B cell (primary cell): ENCODE results near the gene IDH3A. TPM values are rescaled to one million over a fixed set of nuclear protein-coding genes. Genes with fewer than 3 reads are reported as not detected.

Experiments used
- ATAC-seq: fragments of 200-7000 bp; cut with Tn5 transposase; one replicate; pipeline ENCODE4 v1.10.0; 2021; ENCODE audit warnings: low read depth, mild to moderate bottlenecking, moderate number of reproducible peaks, moderate library complexity
- CTCF ChIA-PET: fragments of 350-600 bp; sonication (Branson Sonifier 250); formaldehyde crosslinking; loops from one replicate; lab custom pipeline; 2021; ENCODE audit warnings: antibody characterized with exemption, inconsistent platforms; lab: Charles Lee
- POLR2A ChIA-PET: fragments of 350-600 bp; sonication (Branson Sonifier 250); formaldehyde crosslinking; loops from one replicate; lab custom pipeline; 2021; ENCODE audit warnings: antibody characterized with exemption; lab: Charles Lee
- DNase-seq: peaks from one replicate; pipeline ENCODE4 v3.0.0; 2013
- H2AFZ ChIP-seq: 2 replicates; pipeline ENCODE4 v1.6.1; 2012; ENCODE audit warnings: mild to moderate bottlenecking, low read depth, low read length; ENCODE audit not compliant: insufficient read depth, poor library complexity, severe bottlenecking
- H3K27ac ChIP-seq, 2 donors: 1 replicate in 1 of 2; 2 replicates in 1 of 2; pipeline ENCODE4 v1.5.1; 2012 to 2013; ENCODE audit warnings: low read length in 2 of 2, mild to moderate bottlenecking in 2 of 2, moderate library complexity in 1 of 2
- H3K27me3 ChIP-seq, 4 experiments: fragments of 200-600 bp in 1 of 4; sonication (generic) in 1 of 4; replicated peaks in 1 of 4; 1 replicate in 2 of 4; 2 replicates in 2 of 4; pipeline versions ENCODE4 v1.6.1 to v1.7.0; 2013 to 2016; ENCODE audit warnings: low read length in 3 of 4, mild to moderate bottlenecking in 2 of 4, mixed read lengths in 1 of 4, moderate library complexity in 1 of 4; ENCODE audit not compliant: insufficient read depth in 4 of 4, control insufficient read depth in 3 of 4; ENCODE audit errors: control extremely low read depth in 1 of 4
- H3K36me3 ChIP-seq, 2 experiments: replicated peaks in 1 of 2; 1 replicate in 1 of 2; 2 replicates in 1 of 2; pipeline versions ENCODE4 v1.6.1 to v1.7.1; 2013; ENCODE audit warnings: low read length in 1 of 2; ENCODE audit not compliant: insufficient read depth in 2 of 2, control insufficient read depth in 1 of 2; ENCODE audit errors: control extremely low read depth in 1 of 2, extremely low read depth in 1 of 2
- H3K4me1 ChIP-seq, 2 donors: fragments of 200-600 bp in 1 of 2; sonication (generic) in 1 of 2; 1 replicate in 1 of 2; 2 replicates in 1 of 2; pipeline versions ENCODE4 v1.5.1 to v1.6.1; 2013 to 2017; ENCODE audit warnings: low read length in 2 of 2; ENCODE audit not compliant: control insufficient read depth in 2 of 2, insufficient read depth in 2 of 2
- H3K4me2 ChIP-seq: replicated peaks from 2 replicates; pipeline ENCODE3; 2012; ENCODE audit warnings: mild to moderate bottlenecking, low read depth, low read length; ENCODE audit not compliant: poor library complexity, severe bottlenecking
- H3K4me3 ChIP-seq, 5 experiments: fragments of 200-600 bp in 1 of 5; sonication (generic) in 1 of 5; 1 replicate in 3 of 5; 2 replicates in 2 of 5; pipeline versions ENCODE4 v1.5.1 to v1.7.0; 2011 to 2016; ENCODE audit warnings: low read length in 4 of 5, mild to moderate bottlenecking in 4 of 5, low read depth in 2 of 5, control low read depth in 1 of 5, moderate library complexity in 1 of 5; ENCODE audit not compliant: insufficient read depth in 1 of 5; ENCODE audit errors: control extremely low read depth in 1 of 5, extremely low read depth in 1 of 5
- H3K79me2 ChIP-seq: fragments of 200-600 bp; sonication (generic); one replicate; pipeline ENCODE4 v1.6.0; 2016; ENCODE audit warnings: low read length; ENCODE audit not compliant: control insufficient read depth, insufficient read depth
- H3K9ac ChIP-seq: fragments of 200-600 bp; sonication (generic); 2 replicates; pipeline ENCODE4 v1.6.1; 2017; ENCODE audit warnings: mild to moderate bottlenecking, low read length, moderate library complexity
- H3K9me3 ChIP-seq, 3 donors: one replicate each; pipeline versions ENCODE4 v1.6.1 to v1.7.1; 2013; ENCODE audit warnings: low read length in 2 of 3; ENCODE audit not compliant: control insufficient read depth in 2 of 3, insufficient read depth in 1 of 3; ENCODE audit errors: control extremely low read depth in 1 of 3
- H4K20me1 ChIP-seq: 2 replicates; pipeline ENCODE4 v1.6.0; 2012; ENCODE audit warnings: mild to moderate bottlenecking, low read length; ENCODE audit not compliant: insufficient read depth, control insufficient read depth, poor library complexity, severe bottlenecking
- H3K27ac Mint-ChIP-seq: one replicate; pipeline ENCODE4 v1.8.0; 2021; ENCODE audit warnings: mixed read lengths
- H3K27me3 Mint-ChIP-seq: one replicate; pipeline ENCODE4 v1.8.0; 2021; ENCODE audit warnings: mixed read lengths
- H3K4me1 Mint-ChIP-seq: one replicate; pipeline ENCODE4 v1.8.0; 2021; ENCODE audit warnings: mixed read lengths
- H3K4me3 Mint-ChIP-seq: one replicate; pipeline ENCODE4 v1.8.0; 2021; ENCODE audit warnings: mixed read lengths
- H3K9me3 Mint-ChIP-seq: one replicate; pipeline ENCODE4 v1.8.0; 2022; ENCODE audit warnings: mixed read lengths; ENCODE audit not compliant: insufficient read depth
- CTCF ChIP-seq: fragments of 200-600 bp; IDR thresholded peaks from one replicate; pipeline ENCODE4 v1.8.0; 2022; ENCODE audit warnings: antibody characterized with exemption, mild to moderate bottlenecking
- EZH2 ChIP-seq: IDR thresholded peaks from 2 replicates; pipeline ENCODE4 v1.6.1; 2012; ENCODE audit warnings: borderline replicate concordance, low read depth, mild to moderate bottlenecking, moderate library complexity, low read length; ENCODE audit not compliant: insufficient read depth, poor library complexity, severe bottlenecking
- WGBS: methylation state at CpG from one replicate; pipeline ENCODE4 v1.1.5; 2013; ENCODE audit warnings: missing lambda C conversion rate; ENCODE audit not compliant: insufficient coverage; 5-methylcytosine and 5-hydroxymethylcytosine counted together
- intact Hi-C: fragments of 100-400 bp; cut with micrococcal nuclease; formaldehyde crosslinking; loops from one replicate; pipeline ENCODE4 v1.10.0; 2022
- polyA plus RNA-seq: library from polyadenylated mRNA; depleted of rRNA; stranded (reverse); fragments of >200 nt; gene quantifications from 2 replicates; pipeline ENCODE4 v1.2.3, GENCODE V29; 2012
- total RNA-seq, 2 donors: library from RNA; stranded (reverse); fragments of 120-200 nt in 1 of 2; gene quantifications; 1 replicate in 1 of 2; 2 replicates in 1 of 2; pipeline versions ENCODE4 v1.2.3 to v1.2.4, GENCODE V29; 2013 to 2022

Gene IDH3A
- total and polyA plus RNA-seq, 2 donors (not counting 1 experiment from before 2014, with no cell fraction given) = 39.7 to 71.7 TPM

- Histone ChIP-seq H4K20me1 (no peaks in the 10 kb centered on the region), H3K4me1 (peaks cover 81 to 82% of the 10 kb centered on the region in 2 donors), H3K36me3 (peaks cover 0 to 5% of the 10 kb centered on the region in 2 experiments), H3K27ac (peak overlapping the region; percentile 50 to 70), H3K9ac (peak overlapping the region; percentile 12), H3K79me2 (no peaks in the 10 kb centered on the region), H3K4me3 (no peak overlapping the region), H3K4me2 (peak overlapping the region; percentile 56), H2AFZ (no peak overlapping the region), H3K9me3 (peaks cover 0 to 13% (median 0%) of the 10 kb centered on the region in 3 donors), H3K27me3 (no peaks in the 10 kb centered on the region)
- WGBS = 85% methylated on average over 7 of the region's 9 CpGs
- Mint-ChIP-seq H3K27ac (peak overlapping the region; percentile 95), H3K9me3 (no peaks in the 10 kb centered on the region), H3K4me1 (peaks cover 84% of the 10 kb centered on the region), H3K27me3 (no peaks in the 10 kb centered on the region), H3K4me3 (peak overlapping the region; percentile 81)
- intact Hi-C loops = loop anchor here (1.0 to 2.0 kb wide), 3 partner anchors 23 to 178 kb away; partner anchors contain the start of genes CIB2 and IDH3A
- ChIA-PET CTCF (interaction anchor here (1.3 to 7.7 kb wide), 4 partner anchors 23 to 68 kb away, joined by 3 to 83 read pairs (median 22); partner anchors contain the start of gene CIB2), POLR2A (interaction anchor here (0.6 to 1.4 kb wide), 5 partner anchors 23 to 1892 kb away, joined by 3 to 4 read pairs (median 3); partner anchors contain the start of genes IDH3A and SKIC8)
- TF ChIP-seq EZH2 (no peak), CTCF (no peak)
- no peak for ATAC-seq
- DNase-seq = no peak
Observed at GRCh38 chr15:78171864-78172472, 22.8 kb downstream of the IDH3A start.

GRCh38 chr15:78174401-78174800 lies 25.2 kb downstream of the IDH3A start:
- WGBS = 4% methylated on average over 8 of the region's 9 CpGs
- Mint-ChIP-seq H3K9me3 (no peaks in the 10 kb centered on the region), H3K4me3 (peak overlapping the region; percentile 58), H3K27ac (peak overlapping the region; percentile 74), H3K4me1 (peaks cover 66% of the 10 kb centered on the region), H3K27me3 (no peaks in the 10 kb centered on the region)
- H3K9me3 ChIP-seq = peaks cover 0 to 13% (median 0%) of the 10 kb centered on the region in 3 donors
- peaks cover 58 to 60% of the 10 kb centered on the region in 2 donors for H3K4me1 ChIP-seq
- H3K4me3 ChIP-seq = no peak overlapping the region
- H3K9ac ChIP-seq = no peak overlapping the region
- H2AFZ ChIP-seq = peak overlapping the region; percentile 35
- POLR2A ChIA-PET = interaction anchor here (1.6 kb wide), 1 partner anchor 25 kb away, joined by 5 read pairs; the partner anchor contains the start of gene IDH3A
- peak; percentile 37 for ATAC-seq
- peak; percentile 49 for DNase-seq
- peaks cover 0 to 5% of the 10 kb centered on the region in 2 experiments for H3K36me3 ChIP-seq
- intact Hi-C loops = no loop called here
- peak overlapping the region; percentile 61 to 70 for H3K27ac ChIP-seq
- TF ChIP-seq EZH2 = no peak
- no peak for TF ChIP-seq CTCF
- no peaks in the 10 kb centered on the region for H3K27me3 ChIP-seq
- H4K20me1 ChIP-seq = no peaks in the 10 kb centered on the region
- H3K79me2 ChIP-seq = no peaks in the 10 kb centered on the region
- H3K4me2 ChIP-seq = peak overlapping the region; percentile 59
- CTCF ChIA-PET = interaction anchor here (0.8 to 7.7 kb wide), 9 partner anchors 9 to 66 kb away, joined by 3 to 83 read pairs (median 4); partner anchors contain the start of genes CIB2 and IDH3A
